AG09319 (cell line): ENCODE measurements around the gene TMEM80.

ENCODE experiments used
- DNase-seq: peaks from one replicate; pipeline ENCODE4 v3.0.0-alpha.2; 2010; ENCODE audit warnings: low read depth; ENCODE audit errors: extremely low read depth
- CTCF ChIP-seq: IDR thresholded peaks from 2 replicates; pipeline ENCODE4 v1.5.1; 2011; ENCODE audit warnings: low read depth, mild to moderate bottlenecking, inconsistent platforms, low read length, moderate library complexity

The TMEM80 gene

GRCh38 chr11:656866-657265 lies 38.8 kb upstream of the TMEM80 start:
- TF ChIP-seq CTCF: no peak
- DNase-seq: no peak

GRCh38 chr11:657691-658126 lies 37.9 kb upstream of the TMEM80 start:
- no peak for TF ChIP-seq CTCF
- DNase-seq: no peak

GRCh38 chr11:659532-660085 lies 36.0 kb upstream of the TMEM80 start:
- no peak for DNase-seq
- no peak for TF ChIP-seq CTCF

- DNase-seq: no peak
- TF ChIP-seq CTCF: no peak
Observed at GRCh38 chr11:660281-660680, 35.3 kb upstream of the TMEM80 start.

- no peak for TF ChIP-seq CTCF
- DNase-seq: no peak
Observed at GRCh38 chr11:660681-661444, 34.8 kb upstream of the TMEM80 start.

- TF ChIP-seq CTCF: peak; percentile 78
- DNase-seq: no peak
Observed at GRCh38 chr11:662689-663274, 32.8 kb upstream of the TMEM80 start.

- TF ChIP-seq CTCF: no peak
- no peak for DNase-seq
Observed at GRCh38 chr11:665062-665703, 30.4 kb upstream of the TMEM80 start.
